ENCODE data around the gene ZIC1.

The ZIC1 gene

GRCh38 chr3:147410116-147410525, 956 bp downstream of the ZIC1 start:
- no peak for DNase-seq (ENCODE audit: low spot score)

- no peak for DNase-seq (ENCODE audit: low spot score)
These were observed 1.5 kb downstream of the ZIC1 start for GRCh38 chr3:147410526-147411237.

- DNase-seq (ENCODE audit: low spot score) = no peak
These were observed 2.2 kb downstream of the ZIC1 start for GRCh38 chr3:147411238-147411814.

- no peak for DNase-seq (ENCODE audit: low spot score)
These were observed 2.7 kb downstream of the ZIC1 start for GRCh38 chr3:147411815-147412241.

- DNase-seq (ENCODE audit: low spot score) = no peak
These were observed 3.2 kb downstream of the ZIC1 start for GRCh38 chr3:147412261-147412916.

GRCh38 chr3:147412917-147413685, 3.9 kb downstream of the ZIC1 start:
- DNase-seq (ENCODE audit: low spot score) = no peak

GRCh38 chr3:147413686-147414389, 4.7 kb downstream of the ZIC1 start:
- DNase-seq (ENCODE audit: low spot score) = no peak

- no peak for DNase-seq (ENCODE audit: low spot score)
These were observed 5.4 kb downstream of the ZIC1 start for GRCh38 chr3:147414390-147415138.

- no peak for DNase-seq (ENCODE audit: low spot score)
These were observed 6.1 kb downstream of the ZIC1 start for GRCh38 chr3:147415286-147415685.

GRCh38 chr3:147415874-147416273, 6.7 kb downstream of the ZIC1 start:
- no peak for DNase-seq (ENCODE audit: low spot score)

- DNase-seq (ENCODE audit: low spot score) = no peak
These were observed 7.8 kb downstream of the ZIC1 start for GRCh38 chr3:147416931-147417330.

GRCh38 chr3:147417551-147418295, 8.6 kb downstream of the ZIC1 start:
- no peak for DNase-seq (ENCODE audit: low spot score)

- no peak for DNase-seq (ENCODE audit: low spot score)
These were observed 9.2 kb downstream of the ZIC1 start for GRCh38 chr3:147418371-147418781.

GRCh38 chr3:147418808-147419701, 9.9 kb downstream of the ZIC1 start:
- peak; percentile 94 for DNase-seq (ENCODE audit: low spot score)

GRCh38 chr3:147419781-147420224, 10.6 kb downstream of the ZIC1 start:
- no peak for DNase-seq (ENCODE audit: low spot score)

GRCh38 chr3:147420353-147421183, 11.4 kb downstream of the ZIC1 start:
- DNase-seq (ENCODE audit: low spot score) = no peak

GRCh38 chr3:147421184-147421912, 12.2 kb downstream of the ZIC1 start:
- DNase-seq (ENCODE audit: low spot score) = no peak

GRCh38 chr3:147422196-147422595, 13.0 kb downstream of the ZIC1 start:
- no peak for DNase-seq (ENCODE audit: low spot score)
